ENCODE results near the gene BMP4. TPM values are rescaled to one million over a fixed set of nuclear protein-coding genes. Genes with fewer than 3 reads are reported as not detected.
A peak's percentile ranks its signal among the peaks of the same experiment; 100 is the strongest.
"Not testable (repeated sequence)": the region's sequence is repeated elsewhere in the genome, so short reads cannot be mapped to it uniquely, and the experiment has no call there.

The BMP4 gene
- total RNA-seq: 12.0 TPM

- DNase-seq (ENCODE audit: low spot score) (peak; percentile 89), ATAC-seq (peak; percentile 78)
- intact Hi-C loops (cut with DNase I): loop anchor here (10.0 kb wide), 1 partner anchor 208 kb away; no protein-coding TSS in a partner anchor
Observed at GRCh38 chr14:53956427-53957201, at the start of gene BMP4. Gene BMP4, minus strand, starts transcription at chr14:53956825. Its CDS starts 4,603 bp downstream, at chr14:53952222.

GRCh38 chr14:54003064-54003463, 46.4 kb upstream of the BMP4 start:
- DNase-seq (ENCODE audit: low spot score) (no peak), ATAC-seq (no peak)
- intact Hi-C loops (cut with DNase I): no loop called here

DNA sequence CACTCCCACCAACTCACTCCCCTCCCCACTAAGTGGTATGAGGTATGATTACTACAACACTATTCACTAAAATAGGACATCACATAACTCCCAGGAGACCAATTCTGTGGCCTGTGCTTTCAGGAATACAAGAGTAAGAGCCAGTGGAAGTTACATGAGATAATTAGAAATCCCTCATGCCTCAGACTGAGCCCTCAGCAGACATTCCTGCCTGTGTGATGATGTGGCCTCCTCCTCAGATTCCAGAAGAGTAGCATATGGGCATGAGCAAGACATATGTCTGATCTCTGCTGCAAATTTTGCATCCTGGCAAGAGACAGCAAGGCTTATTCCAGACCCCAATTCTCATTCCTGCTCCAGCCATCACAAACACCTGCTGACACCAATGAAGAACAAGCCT, 46.0 kb upstream of the BMP4 start:
- DNase-seq (ENCODE audit: low spot score) (no peak), ATAC-seq (no peak)
- intact Hi-C loops (cut with DNase I): no loop called here

DNA sequence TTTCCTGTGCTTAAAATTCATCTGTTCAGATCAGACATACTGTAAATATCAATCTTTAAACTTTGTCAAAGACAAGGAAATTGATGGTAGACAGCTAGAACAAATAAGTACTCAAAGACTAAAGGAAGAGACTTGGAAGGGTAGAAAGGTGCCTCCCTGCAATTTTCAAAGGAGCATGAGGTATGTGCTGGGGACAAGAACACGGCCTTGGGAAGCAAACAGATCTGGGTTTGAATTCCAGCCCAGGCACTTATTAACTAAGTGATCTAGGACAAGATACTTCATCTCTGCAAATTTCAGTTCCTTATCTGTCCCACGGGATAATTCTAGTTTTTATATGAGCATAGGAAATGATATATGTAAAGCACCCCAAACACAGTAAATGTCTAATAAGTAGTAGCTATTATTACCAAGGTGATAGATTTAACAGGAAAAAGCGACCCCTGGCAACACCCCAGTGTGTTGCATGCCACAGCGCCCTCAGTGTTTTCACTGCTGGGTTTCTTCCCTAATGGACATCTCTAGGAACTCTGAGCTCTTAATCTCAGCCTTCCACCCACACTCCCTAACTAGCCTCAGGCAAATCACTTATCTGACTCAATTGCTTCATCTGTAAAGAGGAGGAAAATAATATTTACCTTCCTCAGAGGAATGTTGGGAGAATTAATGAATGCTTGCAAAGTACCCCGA, 44.7 kb upstream of the BMP4 start:
- no peak for ATAC-seq
- DNase-seq (ENCODE audit: low spot score): no peak
- intact Hi-C loops (cut with DNase I): no loop called here

GRCh38 chr14:54000341-54000811, 43.8 kb upstream of the BMP4 start:
- intact Hi-C loops (cut with DNase I): no loop called here
- no peak for ATAC-seq
- no peak for DNase-seq (ENCODE audit: low spot score)

DNA sequence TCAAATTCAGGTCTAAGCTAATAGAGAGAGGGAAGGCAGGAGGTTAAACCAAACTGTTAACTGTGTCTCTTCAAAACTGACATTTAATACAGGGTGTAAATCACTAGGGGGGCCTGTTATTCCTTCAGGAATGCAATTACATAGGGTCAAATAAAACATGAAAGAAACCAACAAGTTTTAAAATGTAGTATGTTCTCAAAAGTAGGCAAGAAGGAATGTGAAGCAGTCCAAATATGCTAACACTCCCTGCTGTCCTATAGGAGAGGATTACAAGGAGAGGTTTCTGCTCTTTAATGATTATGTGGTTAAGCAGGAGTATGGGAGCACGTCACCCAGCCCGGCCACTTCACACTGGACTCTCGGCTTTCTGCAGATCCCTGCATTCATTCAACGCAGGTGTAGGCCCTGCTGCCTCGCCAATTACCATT, 42.5 kb upstream of the BMP4 start:
- DNase-seq (ENCODE audit: low spot score): no peak
- ATAC-seq: no peak
- intact Hi-C loops (cut with DNase I): no loop called here

DNA sequence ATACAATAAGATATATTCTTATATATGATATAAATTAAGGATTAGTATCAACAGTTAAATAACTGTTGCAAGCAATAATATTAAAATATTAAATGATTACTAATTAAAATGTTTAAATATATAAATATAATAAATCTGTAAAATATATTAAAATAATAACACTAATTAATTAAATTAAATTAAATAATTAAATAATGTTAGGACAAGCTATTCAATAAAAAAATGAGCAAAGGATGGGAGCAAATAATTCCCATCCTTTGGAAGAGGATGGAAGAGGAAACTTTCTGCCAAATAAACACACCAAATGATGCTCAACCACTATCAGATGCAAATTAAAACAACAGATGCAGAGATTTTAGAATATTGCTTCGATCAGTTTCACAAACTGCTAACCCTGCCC, 39.4 kb upstream of the BMP4 start:
- intact Hi-C loops (cut with DNase I): no loop called here
- DNase-seq (ENCODE audit: low spot score) (no peak), ATAC-seq (no peak)

GRCh38 chr14:53993920-53994607, 37.4 kb upstream of the BMP4 start:
- no peak for DNase-seq (ENCODE audit: low spot score)
- ATAC-seq: no peak
- intact Hi-C loops (cut with DNase I): no loop called here

GRCh38 chr14:53990978-53991377, 34.4 kb upstream of the BMP4 start:
- no peak for ATAC-seq
- intact Hi-C loops (cut with DNase I): no loop called here

DNA sequence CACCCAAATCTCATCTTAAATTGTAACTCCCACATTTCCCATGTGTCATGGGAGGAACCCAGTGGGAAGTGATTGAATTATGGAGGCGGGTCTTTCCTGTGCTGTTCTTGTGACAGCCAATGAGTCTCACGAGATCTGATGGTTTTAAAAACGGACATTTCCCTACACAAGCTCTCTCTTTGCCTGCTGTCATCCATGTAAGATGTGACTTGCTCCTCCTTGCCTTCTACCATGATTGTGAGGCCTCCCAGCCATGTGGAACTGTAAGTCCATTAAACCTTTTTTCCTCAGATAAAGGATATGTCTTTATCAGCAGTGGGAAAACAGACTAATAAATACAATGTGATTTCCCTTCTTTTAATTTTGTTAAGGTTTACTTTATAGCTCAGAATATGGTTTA, 30.1 kb upstream of the BMP4 start:
- ATAC-seq; DNase-seq (ENCODE audit: low spot score); intact Hi-C loops (cut with DNase I): not testable (repeated sequence)

More at GRCh38 chr14:53990978-53991377, 34.4 kb upstream of the BMP4 start:
- DNase-seq (ENCODE audit: low spot score): no peak

DNA sequence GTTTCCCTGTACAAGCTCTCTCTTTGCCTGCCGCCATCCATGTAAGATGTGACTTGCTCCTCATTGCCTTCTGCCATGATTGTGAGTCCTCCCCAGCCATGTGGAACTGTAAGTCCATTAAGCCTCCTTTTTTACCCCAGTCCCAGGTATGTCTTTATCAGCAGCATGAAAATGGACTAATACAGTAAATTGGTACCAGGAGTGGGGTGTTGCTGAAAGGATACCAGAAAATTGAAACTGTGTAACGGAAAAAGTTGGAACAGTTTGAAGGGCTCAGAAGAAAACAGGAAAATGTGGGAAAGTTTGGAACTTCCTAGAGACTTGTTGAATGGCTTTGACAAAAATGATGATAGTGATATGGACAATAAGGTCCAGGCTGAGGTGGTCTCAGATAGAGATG, 28.3 kb upstream of the BMP4 start:
- intact Hi-C loops (cut with DNase I); DNase-seq (ENCODE audit: low spot score); ATAC-seq: not testable (repeated sequence)

GRCh38 chr14:53983112-53983511, 26.5 kb upstream of the BMP4 start:
- ATAC-seq (no peak), DNase-seq (ENCODE audit: low spot score) (no peak)
- intact Hi-C loops (cut with DNase I): no loop called here

DNA sequence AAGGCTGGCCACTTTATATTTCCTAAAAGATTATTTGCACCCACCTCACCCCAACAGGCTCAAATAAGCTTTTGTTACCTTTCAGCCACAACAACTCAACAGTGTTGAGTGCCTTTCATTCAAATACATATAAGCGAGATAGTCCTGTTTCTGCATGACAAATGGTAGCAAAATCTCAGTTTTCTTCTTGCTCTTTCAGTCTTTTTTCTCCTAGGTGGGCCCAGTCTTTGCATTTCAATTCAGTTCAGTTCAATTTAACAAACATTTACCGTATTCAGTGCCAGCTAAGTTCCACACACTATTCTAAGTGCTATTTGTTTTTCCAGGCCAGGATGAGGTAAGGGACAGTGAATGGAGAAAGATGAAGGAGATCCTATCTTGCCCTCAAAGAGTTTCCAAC, 25.9 kb upstream of the BMP4 start:
- ATAC-seq (no peak), DNase-seq (ENCODE audit: low spot score) (no peak)
- intact Hi-C loops (cut with DNase I): no loop called here

DNA sequence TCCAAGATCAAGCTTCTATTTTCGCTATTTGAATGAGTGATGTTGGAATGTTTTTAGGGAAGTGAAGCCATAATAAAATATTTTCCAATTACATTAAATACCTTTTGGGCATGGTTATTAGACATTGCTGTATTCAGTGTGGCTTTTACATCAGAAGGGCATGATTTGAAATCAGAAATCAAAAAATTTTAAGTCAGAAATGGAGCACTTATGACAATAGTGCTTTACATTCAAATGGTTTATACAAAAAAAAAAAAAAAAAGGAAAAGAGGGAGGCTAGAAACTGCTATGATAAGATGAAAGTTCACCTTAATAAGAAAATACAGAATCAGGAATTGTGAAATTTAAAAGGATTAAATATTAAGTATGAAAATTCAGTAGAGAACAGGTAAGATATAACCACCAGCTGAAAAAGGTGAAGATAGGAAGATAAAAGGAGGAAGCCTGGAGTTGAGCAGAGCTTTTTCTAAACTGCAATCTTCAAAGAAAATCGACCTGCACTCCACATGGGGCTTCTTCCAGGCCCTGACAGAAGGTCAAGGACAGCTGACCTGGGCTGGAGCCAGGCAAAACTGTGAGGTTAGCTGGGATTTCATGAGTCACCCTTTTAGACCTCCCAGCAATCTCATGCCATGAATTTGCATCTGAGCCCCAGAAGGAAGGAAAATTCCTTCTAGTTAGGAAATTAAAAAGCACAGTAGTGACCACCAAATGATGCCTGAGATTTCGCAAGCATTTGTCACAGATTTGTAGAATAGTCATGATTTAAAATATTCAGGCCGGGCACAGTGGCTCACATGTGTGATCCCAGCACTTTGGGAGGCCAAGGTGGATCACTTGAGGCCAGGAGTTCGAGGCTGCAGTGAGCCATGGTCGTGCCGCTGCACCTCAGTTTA, 23.4 kb upstream of the BMP4 start:
- DNase-seq (ENCODE audit: low spot score): peak; percentile 79
- ATAC-seq: peak; percentile 93
- intact Hi-C loops (cut with DNase I): no loop called here

GRCh38 chr14:53979113-53979681, 22.6 kb upstream of the BMP4 start:
- ATAC-seq (peak; percentile 41), DNase-seq (ENCODE audit: low spot score) (no peak)
- intact Hi-C loops (cut with DNase I): no loop called here

DNA sequence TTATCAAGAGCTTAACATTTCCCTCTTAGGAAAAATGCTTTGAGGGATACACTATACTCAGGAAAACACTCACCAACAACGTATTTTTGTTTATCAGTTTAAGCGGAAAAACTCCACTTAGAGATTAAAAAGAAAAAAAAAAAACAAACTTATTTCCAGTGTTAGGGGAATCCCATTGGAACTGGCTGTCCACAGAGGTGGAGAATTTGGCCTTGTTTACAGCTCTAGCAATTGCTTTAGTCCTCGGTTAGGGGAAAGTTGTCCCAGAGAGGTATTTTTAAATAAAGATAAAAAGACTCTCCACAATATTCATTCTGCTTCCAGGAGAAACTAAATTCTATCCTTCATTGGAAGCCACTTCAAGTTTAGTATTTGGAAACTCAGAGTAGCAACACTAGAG, 21.6 kb upstream of the BMP4 start:
- ATAC-seq: peak; percentile 29
- intact Hi-C loops (cut with DNase I): no loop called here
- DNase-seq (ENCODE audit: low spot score): no peak

DNA sequence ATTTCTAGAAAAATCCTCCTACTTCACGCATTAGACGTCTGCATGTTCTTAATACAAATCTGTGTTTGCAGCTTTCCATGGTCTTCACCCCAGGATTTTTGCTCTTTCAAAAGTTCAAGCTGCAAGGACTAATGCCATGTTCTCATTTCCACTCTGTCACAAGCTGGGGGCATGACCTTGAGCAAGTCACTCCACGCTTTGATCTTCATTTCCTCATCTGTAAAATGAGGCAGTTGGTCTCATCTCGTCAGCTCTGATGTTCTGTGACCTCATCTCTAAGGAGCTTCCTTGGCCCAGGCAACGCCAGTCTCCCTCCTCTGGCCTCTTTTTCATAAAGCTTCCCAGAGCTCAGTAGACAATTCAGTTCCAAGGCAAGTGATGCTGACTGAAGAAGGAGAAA, 18.8 kb upstream of the BMP4 start:
- DNase-seq (ENCODE audit: low spot score): no peak
- intact Hi-C loops (cut with DNase I): no loop called here
- no peak for ATAC-seq

GRCh38 chr14:53971521-53971920, 14.9 kb upstream of the BMP4 start:
- no peak for ATAC-seq
- no peak for DNase-seq (ENCODE audit: low spot score)
- intact Hi-C loops (cut with DNase I): no loop called here

Data from sciatic nerve (tissue), 2 donors.